ENCODE results near the gene ABHD16A. TPM values are rescaled to one million over a fixed set of nuclear protein-coding genes. Genes with fewer than 3 reads are reported as not detected.

ABHD16A gene
- total and polyA plus RNA-seq, 2 of the 13 experiments (the other 11 are each of a cell fraction or from before 2014, with no cell fraction given): 43.5 to 45.4 TPM

- peak overlapping the region; percentile 82 for H3K9ac ChIP-seq (ENCODE audit: insufficient read depth, low read depth, low read length)
- H3K9me3 ChIP-seq (ENCODE audit: low read length): no peaks in the 10 kb centered on the region
- H2AFZ ChIP-seq (ENCODE audit: low read length): no peak overlapping the region
- in situ Hi-C loops (cut with HindIII; ENCODE audit: extremely low pct_ligation_motif_present, low pct_unique_long_range_greater_than_20kb) (no loop called here), intact Hi-C loops (cut with micrococcal nuclease; ENCODE audit: unreplicated experiment) (no loop called here)
- no peak for ATAC-seq
- BruUV-seq (replicated peaks): no TSS peak
- CTCF ChIA-PET (ENCODE audit: low intra/inter-chr PET ratio, low total read pairs): no interaction called here
- H3K79me2 ChIP-seq (ENCODE audit: insufficient read depth, low read length): peaks cover 14% of the 10 kb centered on the region
- H3K4me2 ChIP-seq (ENCODE audit: low read depth, low read length): peak overlapping the region; percentile 73
- H4K20me1 ChIP-seq (ENCODE audit: insufficient read depth, low read length): no peaks in the 10 kb centered on the region
- peak overlapping the region; percentile 1 to 63 (median 44); a peak in 5 of 6 replicates for H3K4me3 ChIP-seq (replicated peaks in 1 of 3; ENCODE audit: insufficient read depth in 1 of 3, low read depth in 2 of 3, low read length in 3 of 3)
- POLR2A ChIA-PET: interaction anchor here (0.8 to 8.3 kb wide), 6 partner anchors 11 to 90 kb away, joined by 3 to 172 read pairs (median 99); partner anchors contain the start of genes DDAH2, HSPA1B and LSM2
- WGBS (ENCODE audit: low lambda C conversion rate): 94% methylated on average over 29 of the region's 29 CpGs
- H3K4me1 ChIP-seq (ENCODE audit: insufficient read depth, low read length): peaks cover 56% of the 10 kb centered on the region
- H3K27ac ChIP-seq (ENCODE audit: extremely low read length, insufficient read depth, low read length): peak overlapping the region; percentile 99
- H3K27me3 ChIP-seq (ENCODE audit: control insufficient read depth in 1 of 2, insufficient read depth in 2 of 2, low read length in 2 of 2): no peaks in the 10 kb centered on the region; a peak in 1 of 5 replicates
- H3K36me3 ChIP-seq (replicated peaks in 1 of 2; ENCODE audit: control insufficient read depth in 1 of 2, insufficient read depth in 2 of 2, low read length in 2 of 2): peaks cover 0 to 6% of the 10 kb centered on the region in 2 experiments; a peak in 3 of 5 replicates
- FAIRE-seq: no peak
- DNase-seq (ENCODE audit: low spot score): no peak
- no peak for TF ChIP-seq ZNF432 (CRISPR knock-in tag; IDR thresholded peaks at IDR 0.05; ENCODE audit: borderline replicate concordance)
- TF ChIP-seq MIXL1 (CRISPR knock-in tag; IDR thresholded peaks at IDR 0.05): no peak
- peak; percentile 21; the same call in 1 of the 2 replicates for TF ChIP-seq ZNF235 (CRISPR knock-in tag; IDR thresholded peaks at IDR 0.05; ENCODE audit: borderline replicate concordance)
- TF ChIP-seq MXI1 (IDR thresholded peaks at IDR 0.05; ENCODE audit: borderline replicate concordance, low read depth, low read length): no peak
- TF ChIP-seq ZFP36L1 (CRISPR knock-in tag; IDR thresholded peaks at IDR 0.05): no peak
- no peak for TF ChIP-seq PAX8 (CRISPR knock-in tag; IDR thresholded peaks at IDR 0.05; ENCODE audit: borderline replicate concordance)
- TF ChIP-seq RBAK (CRISPR knock-in tag; IDR thresholded peaks at IDR 0.05): no peak
- no peak for TF ChIP-seq RFXANK (CRISPR knock-in tag; IDR thresholded peaks at IDR 0.05)
- TF ChIP-seq ZNF326 (CRISPR knock-in tag; IDR thresholded peaks at IDR 0.05; ENCODE audit: borderline replicate concordance): no peak
- no peak for TF ChIP-seq HNRNPL (IDR thresholded peaks at IDR 0.05; ENCODE audit: low read depth, low read length)
- no peak for TF ChIP-seq ZBTB38 (CRISPR knock-in tag; IDR thresholded peaks at IDR 0.05)
- no peak for TF ChIP-seq SAFB2 (CRISPR knock-in tag; IDR thresholded peaks at IDR 0.05; ENCODE audit: borderline replicate concordance, low read depth)
- peak; percentile 13; the same call in 1 of the 2 replicates for TF ChIP-seq HOXA7 (CRISPR knock-in tag; IDR thresholded peaks at IDR 0.05)
- no peak for TF ChIP-seq ZFP1 (CRISPR knock-in tag; IDR thresholded peaks at IDR 0.05)
- TF ChIP-seq ZSCAN5A (CRISPR knock-in tag; IDR thresholded peaks at IDR 0.05; ENCODE audit: borderline replicate concordance): no peak
- no peak for TF ChIP-seq ELF3 (CRISPR knock-in tag; IDR thresholded peaks at IDR 0.05)
- TF ChIP-seq AGO2 (optimal IDR thresholded peaks at IDR 0.05; ENCODE audit: low read depth, low read length): peak; percentile 20
- TF ChIP-seq ZKSCAN8 (CRISPR knock-in tag; IDR thresholded peaks at IDR 0.05; ENCODE audit: borderline replicate concordance): no peak
- TF ChIP-seq ZNF713 (CRISPR knock-in tag; IDR thresholded peaks at IDR 0.05): no peak
- no peak for TF ChIP-seq PBX3 (CRISPR knock-in tag; IDR thresholded peaks at IDR 0.05; ENCODE audit: borderline replicate concordance)
- no peak for TF ChIP-seq MAZ (IDR thresholded peaks at IDR 0.05; ENCODE audit: borderline replicate concordance, low read depth, low read length)
- no peak for TF ChIP-seq MAZ (CRISPR knock-in tag; IDR thresholded peaks at IDR 0.05; ENCODE audit: low read depth)
- TF ChIP-seq ZNF614 (CRISPR knock-in tag; IDR thresholded peaks at IDR 0.05; ENCODE audit: borderline replicate concordance): no peak
- TF ChIP-seq FOXA3 (CRISPR knock-in tag; IDR thresholded peaks at IDR 0.05): no peak
These were observed 37.5 kb upstream of the ABHD16A start for GRCh38 chr6:31740397-31741223.
